KMS-11 (cell line): ENCODE data around the gene SLC7A14.

Experiments used
- H2AFZ ChIP-seq: fragments of 200-600 bp; sonication (generic); 2 replicates; pipeline ENCODE4 v1.6.1; 2016; ENCODE audit warnings: antibody characterized with exemption, mixed run types, low read depth
- H3K27ac ChIP-seq: fragments of 200-600 bp; sonication (generic); 2 replicates; pipeline ENCODE4 v1.6.1; 2016; ENCODE audit warnings: mild to moderate bottlenecking, mixed run types
- H3K27me3 ChIP-seq: fragments of 200-600 bp; sonication (generic); 2 replicates; pipeline ENCODE4 v1.6.1; 2017; ENCODE audit warnings: mild to moderate bottlenecking, low read depth, mixed run types, moderate library complexity; ENCODE audit not compliant: insufficient read depth
- H3K36me3 ChIP-seq: fragments of 200-600 bp; sonication (generic); 2 replicates; pipeline ENCODE4 v1.6.1; 2017; ENCODE audit warnings: mild to moderate bottlenecking, mixed run types; ENCODE audit not compliant: insufficient read depth
- H3K4me1 ChIP-seq: fragments of 200-600 bp; sonication (generic); 2 replicates; pipeline ENCODE4 v1.6.1; 2016; ENCODE audit warnings: mild to moderate bottlenecking, low read depth, mixed run types; ENCODE audit not compliant: poor library complexity, severe bottlenecking
- H3K4me2 ChIP-seq: fragments of 200-600 bp; sonication (generic); 2 replicates; pipeline ENCODE4 v1.7.0; 2016; ENCODE audit warnings: mild to moderate bottlenecking, mixed run types
- H3K4me3 ChIP-seq: fragments of 200-600 bp; sonication (generic); IDR thresholded peaks from 2 replicates; pipeline ENCODE4 v1.6.1; 2017; ENCODE audit warnings: low read depth, low read length, mixed read lengths; ENCODE audit not compliant: insufficient read depth
- H3K79me2 ChIP-seq: fragments of 200-600 bp; sonication (generic); 2 replicates; pipeline ENCODE4 v1.6.1; 2016; ENCODE audit warnings: low read depth, mixed run types; ENCODE audit not compliant: insufficient read depth
- H3K9ac ChIP-seq: fragments of 200-600 bp; sonication (generic); 2 replicates; pipeline ENCODE4 v1.6.1; 2016; ENCODE audit warnings: mild to moderate bottlenecking, mixed run types
- H4K20me1 ChIP-seq: fragments of 200-600 bp; sonication (generic); 2 replicates; pipeline ENCODE4 v1.6.1; 2016; ENCODE audit warnings: mild to moderate bottlenecking, mixed run types; ENCODE audit not compliant: insufficient read depth
- CTCF ChIP-seq: fragments of 200-600 bp; sonication (generic); conservative IDR thresholded peaks from 2 replicates; pipeline ENCODE4 v1.6.1; 2017; ENCODE audit warnings: low read depth, mild to moderate bottlenecking, antibody characterized with exemption, low read length, moderate library complexity, mixed read lengths

The SLC7A14 gene

GRCh38 chr3:170602556-170602955 lies 16.7 kb upstream of the SLC7A14 start:
- H3K79me2 ChIP-seq, result no peaks in the 10 kb centered on the region
- no peaks in the 10 kb centered on the region for H4K20me1 ChIP-seq
- no peaks in the 10 kb centered on the region for H3K36me3 ChIP-seq
- no peak overlapping the region for H3K9ac ChIP-seq
- no peak overlapping the region for H3K27ac ChIP-seq
- no peak overlapping the region for H3K4me2 ChIP-seq
- no peaks in the 10 kb centered on the region for H3K27me3 ChIP-seq
- no peak overlapping the region for H3K4me3 ChIP-seq
- no peaks in the 10 kb centered on the region for H3K4me1 ChIP-seq
- no peak overlapping the region for H2AFZ ChIP-seq
- TF ChIP-seq CTCF, result no peak

GRCh38 chr3:170600005-170600624 lies 14.2 kb upstream of the SLC7A14 start:
- Histone ChIP-seq H3K36me3 (no peaks in the 10 kb centered on the region), H3K4me1 (no peaks in the 10 kb centered on the region), H3K4me2 (no peak overlapping the region), H3K9ac (no peak overlapping the region), H3K27ac (no peak overlapping the region), H3K79me2 (no peaks in the 10 kb centered on the region), H3K27me3 (no peaks in the 10 kb centered on the region), H4K20me1 (no peaks in the 10 kb centered on the region), H3K4me3 (no peak overlapping the region), H2AFZ (no peak overlapping the region)
- no peak for TF ChIP-seq CTCF

DNA sequence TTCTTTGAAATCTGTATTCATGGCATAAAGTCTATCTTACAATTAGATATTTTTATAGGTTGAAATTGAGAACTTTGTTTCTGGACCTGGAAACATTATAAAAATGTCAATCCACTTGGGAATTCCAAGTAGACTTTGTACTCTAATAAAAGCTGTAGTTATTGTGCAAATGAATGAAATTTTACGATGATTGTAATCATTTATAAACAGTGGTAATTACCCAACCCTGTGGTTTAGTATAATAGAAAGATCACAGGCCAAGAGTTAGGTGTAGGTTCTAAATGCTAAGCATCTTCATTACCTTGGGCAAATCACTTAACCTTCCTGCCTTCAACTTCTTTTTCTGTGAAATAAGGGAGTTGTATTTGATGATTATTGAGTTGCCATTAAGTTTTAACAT lies 13.2 kb upstream of the SLC7A14 start:
- TF ChIP-seq CTCF, result no peak
- H3K27me3 ChIP-seq, result no peaks in the 10 kb centered on the region
- H3K36me3 ChIP-seq, result no peaks in the 10 kb centered on the region

GRCh38 chr3:170598091-170598502 lies 12.2 kb upstream of the SLC7A14 start:
- no peaks in the 10 kb centered on the region for H4K20me1 ChIP-seq
- H3K79me2 ChIP-seq, result no peaks in the 10 kb centered on the region
- H3K4me3 ChIP-seq, result no peak overlapping the region
- no peak overlapping the region for H3K4me2 ChIP-seq
- H3K9ac ChIP-seq, result no peak overlapping the region
- no peaks in the 10 kb centered on the region for H3K4me1 ChIP-seq
- H2AFZ ChIP-seq, result no peak overlapping the region
- no peak overlapping the region for H3K27ac ChIP-seq
- H3K27me3 ChIP-seq, result no peaks in the 10 kb centered on the region
- TF ChIP-seq CTCF, result no peak
- H3K36me3 ChIP-seq, result no peaks in the 10 kb centered on the region

More for the DNA sequence above, 13.2 kb upstream of the SLC7A14 start:
- Histone ChIP-seq H3K9ac (no peak overlapping the region), H3K79me2 (no peaks in the 10 kb centered on the region), H4K20me1 (no peaks in the 10 kb centered on the region), H3K27ac (no peak overlapping the region), H3K4me2 (no peak overlapping the region), H3K4me1 (no peaks in the 10 kb centered on the region), H3K4me3 (no peak overlapping the region), H2AFZ (no peak overlapping the region)
